ACC112 (cell line): Measurements from ENCODE around the gene KBTBD6.
A peak's percentile ranks its signal among the peaks of the same experiment; 100 is the strongest.
"Not testable (repeated sequence)": the region's sequence is repeated elsewhere in the genome, so short reads cannot be mapped to it uniquely, and the experiment has no call there.

Experiments
- H2AFZ ChIP-seq: fragments of 200-600 bp; sonication (generic); one replicate; pipeline ENCODE4 v1.6.0; 2017; ENCODE audit warnings: antibody characterized with exemption, low read length; ENCODE audit not compliant: unreplicated experiment
- H3K27ac ChIP-seq: fragments of 200-600 bp; sonication (generic); 2 replicates; pipeline ENCODE4 v1.5.1; 2014; ENCODE audit warnings: low read depth, mild to moderate bottlenecking, antibody characterized with exemption, low read length, moderate library complexity
- H3K27me3 ChIP-seq: fragments of 200-600 bp; sonication (generic); 2 replicates; pipeline ENCODE4 v1.6.1; 2014; ENCODE audit warnings: mild to moderate bottlenecking, antibody characterized with exemption, low read length, moderate library complexity, mixed read lengths; ENCODE audit not compliant: insufficient read depth
- H3K36me3 ChIP-seq: fragments of 200-600 bp; sonication (generic); 2 replicates; pipeline ENCODE4 v1.6.1; 2016; ENCODE audit warnings: mild to moderate bottlenecking, antibody characterized with exemption, low read length, moderate library complexity, mixed read lengths; ENCODE audit not compliant: insufficient read depth
- H3K4me1 ChIP-seq: fragments of 200-600 bp; sonication (generic); one replicate; pipeline ENCODE4 v1.6.1; 2016; ENCODE audit warnings: low read length, mixed read lengths; ENCODE audit not compliant: insufficient read depth, unreplicated experiment, control insufficient read depth
- H3K4me3 ChIP-seq: fragments of 200-600 bp; sonication (generic); 2 replicates; pipeline ENCODE4 v1.5.1; 2014; ENCODE audit warnings: mild to moderate bottlenecking, low read depth, low read length
- H3K79me2 ChIP-seq: fragments of 200-600 bp; sonication (generic); one replicate; pipeline ENCODE4 v1.6.0; 2016; ENCODE audit warnings: low read length; ENCODE audit not compliant: control insufficient read depth, unreplicated experiment, insufficient read depth

Gene KBTBD6

DNA sequence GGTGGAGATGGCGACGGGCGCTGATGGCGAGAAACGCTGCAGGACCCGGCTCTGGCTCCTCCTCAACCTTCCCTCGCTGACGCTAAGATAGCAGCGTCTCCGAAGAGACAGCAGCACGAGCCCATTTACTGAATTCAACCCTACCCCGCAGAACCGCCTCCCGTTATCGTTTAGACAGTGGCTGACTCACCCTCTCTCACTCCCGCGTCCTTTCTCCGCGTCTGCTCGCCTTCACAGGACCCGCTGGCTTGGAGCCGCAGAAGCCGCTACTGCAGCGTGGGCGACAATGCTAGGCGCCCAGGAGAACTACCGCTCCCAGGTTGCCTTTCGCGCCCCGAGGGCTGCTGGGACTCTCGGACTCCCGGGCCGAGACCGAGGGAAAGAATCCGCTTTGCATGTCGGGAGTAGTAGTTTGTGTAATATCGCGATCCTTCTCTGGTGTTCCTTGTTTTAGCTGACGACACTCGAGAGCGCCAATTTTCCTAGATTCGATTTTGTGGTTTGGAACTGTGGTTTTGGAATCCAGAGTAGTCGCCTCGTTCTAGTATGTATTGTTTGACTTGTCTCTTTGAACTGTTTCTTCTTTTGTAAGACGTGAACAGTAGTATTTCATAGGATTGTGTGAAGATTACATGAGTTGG lies at the start of gene KBTBD6:
Gene KBTBD6, minus strand, starts transcription at position 291 of the 641 bp plus-strand sequence. CDS start 291 bp downstream, outside the sequence.
- Histone ChIP-seq H3K36me3 (0 out of 2 replicates have a peak, but pooled peaks cover 6% of the 10 kb centered on the region), H3K27ac (peak within 1 kb of the TSS; percentile 62), H3K79me2 (peaks cover 36% of the 10 kb centered on the region), H3K27me3 (no peaks in the 10 kb centered on the region), H3K4me3 (peak within 1 kb of the TSS; percentile 78), H3K4me1 (peaks cover 35% of the 10 kb centered on the region), H2AFZ (peak within 1 kb of the TSS; percentile 32)

- no peak overlapping the region for H2AFZ ChIP-seq
- peaks cover 13% of the 10 kb centered on the region for H3K4me1 ChIP-seq
- no peaks in the 10 kb centered on the region for H3K79me2 ChIP-seq
- H3K27me3 ChIP-seq: no peaks in the 10 kb centered on the region
- no peaks in the 10 kb centered on the region for H3K36me3 ChIP-seq
- H3K4me3 ChIP-seq: no peak overlapping the region
- H3K27ac ChIP-seq: no peak overlapping the region
These were observed 49.6 kb upstream of the KBTBD6 start for GRCh38 chr13:41182231-41182630.

- Histone ChIP-seq H3K27ac (peak overlapping the region; percentile 47), H3K4me1 (peaks cover 13% of the 10 kb centered on the region), H3K27me3 (no peaks in the 10 kb centered on the region), H2AFZ (peak overlapping the region; percentile 61), H3K36me3 (peaks cover 1% of the 10 kb centered on the region; the same call in 1 of the 2 replicates), H3K4me3 (peak overlapping the region; percentile 12; the same call in 1 of the 2 replicates), H3K79me2 (no peaks in the 10 kb centered on the region)
These were observed 47.1 kb upstream of the KBTBD6 start for GRCh38 chr13:41179593-41180250.

GRCh38 chr13:41178040-41178439 lies 45.4 kb upstream of the KBTBD6 start:
- no peak overlapping the region for H3K27ac ChIP-seq
- peaks cover 5% of the 10 kb centered on the region; the same call in 1 of the 2 replicates for H3K36me3 ChIP-seq
- H3K4me3 ChIP-seq: no peak overlapping the region
- no peaks in the 10 kb centered on the region for H3K79me2 ChIP-seq
- H3K27me3 ChIP-seq: no peaks in the 10 kb centered on the region
- no peak overlapping the region for H2AFZ ChIP-seq
- H3K4me1 ChIP-seq: peaks cover 13% of the 10 kb centered on the region

- Histone ChIP-seq H2AFZ (no peak overlapping the region), H3K79me2 (no peaks in the 10 kb centered on the region), H3K27me3 (no peaks in the 10 kb centered on the region), H3K4me3 (no peak overlapping the region), H3K36me3 (peaks cover 5% of the 10 kb centered on the region; the same call in 1 of the 2 replicates), H3K4me1 (peaks cover 13% of the 10 kb centered on the region), H3K27ac (no peak overlapping the region)
These were observed 45.0 kb upstream of the KBTBD6 start for GRCh38 chr13:41177616-41178015.

- H3K27ac ChIP-seq, H3K27me3 ChIP-seq: not testable (repeated sequence)
These were observed 43.0 kb upstream of the KBTBD6 start for GRCh38 chr13:41175576-41175975.

GRCh38 chr13:41162151-41162550 lies 29.5 kb upstream of the KBTBD6 start:
- no peaks in the 10 kb centered on the region for H3K4me1 ChIP-seq
- no peaks in the 10 kb centered on the region for H3K27me3 ChIP-seq
- no peak overlapping the region for H2AFZ ChIP-seq
- H3K36me3 ChIP-seq: no peaks in the 10 kb centered on the region
- H3K4me3 ChIP-seq: no peak overlapping the region
- H3K27ac ChIP-seq: no peak overlapping the region
- H3K79me2 ChIP-seq: no peaks in the 10 kb centered on the region

More at GRCh38 chr13:41175576-41175975, 43.0 kb upstream of the KBTBD6 start:
- not testable (repeated sequence) for H3K79me2 ChIP-seq, H2AFZ ChIP-seq, H3K4me3 ChIP-seq, H3K36me3 ChIP-seq
- peaks cover 13% of the 10 kb centered on the region for H3K4me1 ChIP-seq

- H3K27me3 ChIP-seq: no peaks in the 10 kb centered on the region
- H3K27ac ChIP-seq: no peak overlapping the region
- H2AFZ ChIP-seq: no peak overlapping the region
- no peaks in the 10 kb centered on the region for H3K79me2 ChIP-seq
- no peaks in the 10 kb centered on the region for H3K4me1 ChIP-seq
- no peak overlapping the region for H3K4me3 ChIP-seq
- H3K36me3 ChIP-seq: no peaks in the 10 kb centered on the region
These were observed 26.6 kb upstream of the KBTBD6 start for GRCh38 chr13:41159174-41159573.

- H3K79me2 ChIP-seq: no peaks in the 10 kb centered on the region
- H3K36me3 ChIP-seq: no peaks in the 10 kb centered on the region
- H3K4me3 ChIP-seq: no peak overlapping the region
- H3K27ac ChIP-seq: no peak overlapping the region
- no peak overlapping the region for H2AFZ ChIP-seq
- H3K4me1 ChIP-seq: no peaks in the 10 kb centered on the region
- H3K27me3 ChIP-seq: no peaks in the 10 kb centered on the region
These were observed 24.6 kb upstream of the KBTBD6 start for GRCh38 chr13:41157048-41157717.

GRCh38 chr13:41156620-41157019 lies 24.0 kb upstream of the KBTBD6 start:
- H3K79me2 ChIP-seq: no peaks in the 10 kb centered on the region
- no peaks in the 10 kb centered on the region for H3K4me1 ChIP-seq
- no peaks in the 10 kb centered on the region for H3K36me3 ChIP-seq
- no peak overlapping the region for H3K4me3 ChIP-seq
- no peak overlapping the region for H2AFZ ChIP-seq
- no peak overlapping the region for H3K27ac ChIP-seq
- no peaks in the 10 kb centered on the region for H3K27me3 ChIP-seq
